CD4-positive, alpha-beta T cell treated with Interleukin-4 for 4 hours (primary cell): ENCODE measurements around the gene ALPI.

Experiments used
- DNase-seq: peaks from one replicate; pipeline ENCODE4 v3.0.0-alpha.2; 2020

Gene ALPI

GRCh38 chr2:232502911-232503808 lies 47.2 kb downstream of the ALPI start:
- no peak for DNase-seq

GRCh38 chr2:232503809-232504323 lies 47.9 kb downstream of the ALPI start:
- DNase-seq = no peak

- DNase-seq = no peak
These were observed 48.5 kb downstream of the ALPI start for GRCh38 chr2:232504438-232504837.

GRCh38 chr2:232505856-232506255 lies 49.9 kb downstream of the ALPI start:
- no peak for DNase-seq

- no peak for DNase-seq
These were observed 50.8 kb downstream of the ALPI start for GRCh38 chr2:232506709-232507108.

GRCh38 chr2:232508251-232508650 lies 52.3 kb downstream of the ALPI start:
- DNase-seq = no peak
